ENCODE measurements around the gene HNRNPUL1. TPM values are rescaled to one million over a fixed set of nuclear protein-coding genes. Genes with fewer than 3 reads are reported as not detected.

The HNRNPUL1 gene
- total RNA-seq, 1 donor from 2014 or later = 161 TPM

DNA sequence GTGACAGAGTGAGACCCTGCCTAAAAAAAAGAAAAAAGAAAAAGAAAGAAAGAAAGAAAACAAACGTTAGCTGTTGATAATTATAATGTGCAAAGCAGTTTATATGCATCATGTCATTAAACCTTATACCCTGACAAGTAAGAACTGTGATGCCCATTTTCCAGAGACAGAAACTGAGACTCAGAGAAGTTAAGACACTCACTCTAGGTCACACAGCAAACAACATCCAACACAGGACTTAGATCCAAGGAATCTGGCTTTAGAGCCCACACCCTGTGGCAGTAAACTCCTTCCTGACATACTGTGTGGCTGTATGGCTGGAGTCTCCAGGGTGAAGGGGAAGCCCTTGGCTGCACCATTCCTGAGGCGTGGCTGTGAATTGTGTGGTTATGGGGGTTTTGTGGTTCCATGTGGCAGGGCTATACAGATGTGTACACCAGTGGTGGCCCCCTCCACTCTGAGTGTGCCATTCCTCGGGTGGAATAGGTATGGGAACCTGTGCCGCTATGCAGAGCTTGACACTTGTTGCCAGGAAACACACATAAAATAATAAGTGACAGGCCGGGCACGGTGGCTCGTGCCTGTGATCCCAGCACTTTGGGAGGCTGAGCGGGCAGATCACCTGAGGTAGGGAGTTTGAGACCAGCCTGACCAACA is 29.5 kb upstream of the HNRNPUL1 start:
- DNase-seq (ENCODE audit: low spot score) = no peak

DNA sequence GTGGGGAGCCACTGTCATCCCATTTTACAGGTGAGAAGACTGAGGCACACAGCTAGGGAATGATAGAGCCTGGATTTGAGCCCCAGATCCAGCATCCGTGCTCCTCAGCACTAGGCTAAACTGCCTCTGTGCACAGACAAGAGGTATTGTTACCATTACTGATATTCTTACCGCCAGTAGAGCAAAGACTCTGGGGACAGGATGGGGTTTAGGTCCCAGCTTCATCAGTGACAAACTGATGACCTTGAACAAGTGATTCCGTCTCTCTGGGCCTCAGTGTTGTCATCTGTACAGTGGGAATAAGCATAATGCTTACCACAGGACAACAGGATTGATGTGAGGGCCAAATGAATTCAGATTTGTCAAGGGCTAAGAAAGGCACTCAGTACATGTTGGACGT is 28.7 kb upstream of the HNRNPUL1 start:
- no peak for DNase-seq (ENCODE audit: low spot score)

DNA sequence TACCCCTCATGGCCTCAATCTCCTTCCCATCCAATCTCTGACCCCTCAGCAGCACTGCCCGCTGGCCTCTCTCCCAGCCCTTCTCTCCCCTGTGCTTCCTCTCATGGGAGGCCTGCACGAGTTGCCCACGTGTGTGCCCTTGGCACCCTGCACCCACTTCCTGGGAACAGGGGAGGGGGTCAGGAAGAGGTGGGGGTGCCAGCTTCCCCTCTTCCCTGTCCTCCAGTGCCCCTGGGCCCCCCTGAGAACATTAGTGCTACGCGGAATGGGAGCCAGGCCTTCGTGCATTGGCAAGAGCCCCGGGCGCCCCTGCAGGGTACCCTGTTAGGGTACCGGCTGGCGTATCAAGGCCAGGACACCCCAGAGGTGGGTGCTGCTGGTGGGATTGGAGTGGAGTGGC is 25.9 kb upstream of the HNRNPUL1 start:
- DNase-seq (ENCODE audit: low spot score) = no peak

DNA sequence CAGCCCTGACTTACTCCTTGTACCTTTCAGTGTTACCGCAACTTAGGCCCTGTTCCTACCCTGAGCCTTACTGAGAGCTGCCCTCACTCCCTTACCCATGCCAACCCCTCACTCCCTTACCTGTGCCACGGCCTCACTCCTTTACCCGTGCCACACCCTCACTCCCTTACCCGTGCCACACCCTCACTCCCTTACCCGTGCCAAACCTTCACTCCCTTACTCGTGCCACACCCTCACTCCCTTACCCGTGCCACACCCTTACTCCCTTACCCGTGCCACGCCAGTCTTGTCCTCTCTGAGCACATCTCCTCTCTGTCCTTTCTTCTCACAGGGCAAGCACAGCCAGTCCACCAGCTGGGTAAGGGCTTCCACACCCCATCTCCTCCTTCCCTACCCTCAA is 24.8 kb upstream of the HNRNPUL1 start:
- no peak for DNase-seq (ENCODE audit: low spot score)

DNA sequence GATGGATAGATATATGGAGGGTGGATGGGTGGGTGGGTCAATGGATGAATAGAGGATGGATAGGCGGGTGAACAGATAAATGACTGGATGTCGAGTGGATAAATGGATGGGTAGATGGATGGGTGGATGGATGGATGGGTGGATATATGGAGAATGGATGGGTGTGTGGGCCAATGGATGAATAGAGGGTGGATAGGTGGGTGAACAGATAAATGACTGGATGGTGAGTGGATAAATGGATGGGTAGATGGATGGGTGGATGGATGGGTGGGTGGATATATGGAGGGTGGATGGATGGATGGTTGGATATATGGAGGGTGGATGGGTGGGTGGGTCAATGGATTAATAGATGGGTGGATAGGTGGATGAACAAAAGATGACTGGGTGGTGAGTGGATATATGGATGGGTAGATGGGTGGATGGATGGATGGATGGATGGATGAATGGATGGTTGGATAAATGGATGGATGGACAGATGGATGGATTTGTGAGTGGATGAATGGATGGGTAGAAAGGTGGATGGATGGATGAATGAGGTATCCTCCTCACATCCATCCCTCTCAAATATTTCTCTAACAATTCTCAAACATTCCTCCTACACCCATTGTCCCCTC is 24.1 kb upstream of the HNRNPUL1 start:
- DNase-seq (ENCODE audit: low spot score) = no peak

DNA sequence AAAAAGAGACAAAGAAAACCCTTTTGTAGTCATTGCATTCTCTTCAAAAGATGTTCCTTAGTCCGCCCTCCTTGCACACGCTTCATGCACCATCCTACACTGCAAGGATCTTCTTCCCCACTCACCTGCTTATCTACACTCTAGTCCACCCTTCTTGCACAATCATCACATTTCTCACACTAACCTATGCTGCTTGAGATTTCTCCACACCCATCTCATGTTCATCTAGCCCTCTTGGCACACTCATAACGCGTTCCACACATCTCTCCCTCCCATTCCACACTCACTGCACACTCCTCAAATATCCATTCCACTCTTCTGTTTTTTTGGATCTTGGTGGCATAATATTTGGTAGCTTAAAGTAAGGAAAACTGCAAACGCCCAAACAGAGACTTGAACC is 22.3 kb upstream of the HNRNPUL1 start:
- no peak for DNase-seq (ENCODE audit: low spot score)

DNA sequence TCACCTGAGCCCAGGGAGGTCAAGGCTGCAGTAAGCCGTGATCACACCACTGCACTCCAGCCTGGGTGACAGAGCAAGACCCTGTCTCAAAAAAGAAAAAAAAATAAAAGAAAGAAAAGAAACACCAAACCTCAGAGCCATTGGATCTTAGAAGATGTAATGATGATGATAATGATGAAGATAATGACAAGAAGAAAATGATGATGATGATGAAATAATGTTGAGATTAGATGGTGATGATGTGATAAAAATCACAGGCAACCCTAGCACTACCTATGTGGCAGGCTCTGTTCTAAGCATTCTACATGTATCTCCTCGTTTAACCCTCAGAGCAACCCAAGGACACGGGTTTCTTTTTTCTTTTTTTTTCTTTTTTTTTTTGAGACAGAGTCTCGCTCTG is 20.1 kb upstream of the HNRNPUL1 start:
- no peak for DNase-seq (ENCODE audit: low spot score)

DNA sequence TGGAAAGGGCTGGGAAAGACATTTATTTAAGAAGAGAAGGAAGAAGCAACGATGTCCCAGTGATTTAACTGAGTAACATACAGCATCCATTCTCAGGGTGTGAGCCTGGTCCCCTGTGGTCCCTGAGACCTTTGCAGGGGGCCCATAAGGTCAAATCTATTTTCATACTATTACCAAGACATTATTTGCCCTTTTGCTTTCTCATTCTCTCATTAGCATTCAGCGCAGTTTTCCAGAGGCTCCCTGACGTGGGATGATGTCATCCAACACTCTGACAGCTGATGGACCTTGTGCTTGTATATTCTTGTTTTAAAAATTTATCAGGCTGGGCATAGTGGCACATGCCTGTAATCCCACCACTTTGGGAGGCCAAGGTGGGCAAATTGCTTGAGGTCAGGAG is 18.3 kb upstream of the HNRNPUL1 start:
- no peak for DNase-seq (ENCODE audit: low spot score)

DNA sequence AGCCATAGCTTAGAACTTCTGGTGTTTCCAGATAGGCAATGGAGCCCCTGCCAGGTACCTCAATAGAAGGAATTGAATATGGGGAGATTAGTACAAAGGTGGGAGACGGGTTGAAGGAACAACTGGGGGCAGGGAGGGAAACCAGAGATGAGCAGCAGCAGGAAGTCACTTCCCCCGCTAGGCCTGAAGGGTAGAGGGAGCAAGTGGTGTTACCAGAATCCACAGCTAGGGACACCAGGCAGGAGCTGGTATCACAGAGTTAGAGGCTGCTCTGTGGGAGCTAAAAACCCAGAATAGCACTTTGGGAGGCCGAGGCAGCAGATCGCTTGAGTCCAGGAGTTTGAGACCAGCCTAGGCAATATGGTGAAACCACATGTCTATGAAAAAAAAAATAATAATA is 15.3 kb upstream of the HNRNPUL1 start:
- DNase-seq (ENCODE audit: low spot score) = no peak

DNA sequence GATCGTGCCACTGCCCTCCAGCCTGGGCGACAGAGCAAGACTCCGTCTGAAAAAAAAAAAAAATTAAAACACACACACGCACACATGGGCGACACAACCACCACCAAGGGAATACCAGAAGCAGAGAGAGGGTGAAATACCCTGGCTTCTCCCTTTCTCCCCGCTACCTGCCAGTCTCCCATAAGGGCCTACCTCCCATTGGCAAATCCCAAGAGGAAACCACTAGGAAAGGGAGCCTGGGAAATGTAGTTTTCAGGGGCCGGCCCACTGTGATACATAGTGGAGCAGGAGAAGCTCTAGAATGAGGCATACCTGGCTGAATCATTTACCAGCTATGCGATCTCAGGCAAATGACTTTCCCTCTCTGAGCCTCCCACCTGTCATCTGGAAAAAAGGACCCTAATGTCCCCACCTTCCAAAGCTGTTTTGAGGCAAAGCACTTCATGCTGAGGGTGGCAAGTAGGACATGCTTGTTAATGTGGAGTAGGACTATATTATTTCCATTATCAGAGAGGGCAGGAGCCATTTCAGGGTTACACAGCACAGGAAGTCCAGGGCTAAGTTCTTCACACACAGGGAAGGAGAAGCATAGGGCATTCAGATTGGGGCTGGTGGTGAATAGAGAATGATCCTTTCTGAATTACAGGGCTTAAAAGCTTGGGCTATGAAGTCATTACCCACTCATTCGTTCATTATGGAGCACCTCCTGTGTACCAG is 14.3 kb upstream of the HNRNPUL1 start:
- DNase-seq (ENCODE audit: low spot score) = no peak

DNA sequence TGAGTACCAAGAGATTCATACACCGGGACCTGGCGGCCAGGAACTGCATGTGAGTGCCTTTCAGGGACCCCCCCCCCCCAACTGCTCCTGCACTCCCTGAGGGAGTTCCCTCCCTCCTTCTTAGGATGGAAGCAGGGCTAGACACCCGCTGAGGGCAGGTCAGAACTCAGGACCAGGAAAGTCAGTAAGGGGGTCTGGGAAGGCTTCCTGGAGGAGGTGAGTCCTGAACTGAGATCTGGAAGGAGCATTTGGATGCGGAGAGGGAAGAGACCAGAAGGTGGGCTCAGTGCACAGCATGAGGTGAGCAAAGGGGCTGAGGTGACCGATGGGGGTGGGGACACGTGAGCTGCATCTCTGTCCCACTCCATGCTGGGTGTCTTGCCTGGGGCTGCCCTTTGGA is 10.5 kb upstream of the HNRNPUL1 start:
- no peak for DNase-seq (ENCODE audit: low spot score)

DNA sequence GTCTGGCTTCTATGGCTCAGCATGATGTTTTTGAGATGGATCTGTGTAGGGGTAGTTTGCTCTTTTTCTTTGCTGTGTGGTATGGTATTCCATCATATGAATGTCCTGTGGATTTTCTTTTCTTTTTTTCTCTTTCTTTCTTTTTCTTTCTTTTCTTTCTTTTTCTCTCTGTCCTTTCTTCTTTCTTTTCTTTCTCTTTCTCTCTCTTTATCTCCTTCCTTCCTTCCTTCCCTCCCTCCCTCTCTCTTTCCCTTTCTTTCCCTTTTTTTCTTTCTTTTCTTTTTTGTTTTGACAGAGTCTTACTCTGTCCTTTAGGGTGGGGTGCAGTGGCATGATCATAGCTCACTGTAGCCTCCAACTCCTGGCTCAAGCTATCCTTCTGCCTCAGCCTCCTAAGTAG is 9.0 kb upstream of the HNRNPUL1 start:
- DNase-seq (ENCODE audit: low spot score) = no peak

DNA sequence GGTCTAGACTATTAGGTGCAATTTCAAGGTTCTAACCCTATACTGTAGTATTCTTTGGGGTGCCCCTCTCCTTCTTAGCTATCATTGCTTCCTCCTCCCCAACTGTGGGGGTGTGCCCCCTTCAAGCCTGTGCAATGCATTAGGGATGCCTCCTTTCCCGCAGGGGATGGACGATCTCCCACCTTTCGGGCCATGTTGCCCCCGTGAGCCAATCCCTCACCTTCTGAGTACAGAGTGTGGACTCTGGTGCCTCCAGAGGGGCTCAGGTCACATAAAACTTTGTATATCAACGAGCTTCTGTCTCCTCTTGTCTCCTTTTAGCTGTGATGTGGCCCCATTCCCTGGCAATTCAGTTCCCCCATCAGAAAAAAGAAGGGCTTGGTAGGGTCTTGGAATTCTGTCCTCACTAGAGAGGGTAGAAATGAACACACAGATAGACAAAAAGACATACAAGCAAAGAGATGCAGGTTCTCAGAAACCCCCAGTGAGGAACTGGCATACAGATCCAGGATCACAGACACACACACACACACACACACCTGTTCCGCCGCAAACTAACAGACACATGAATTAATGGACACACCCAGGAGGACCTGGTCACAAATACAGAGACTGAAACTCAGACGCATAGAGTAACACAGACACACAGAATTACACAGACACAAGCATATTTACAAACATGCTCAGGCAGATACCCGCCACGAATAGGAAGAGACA is 2.5 kb upstream of the HNRNPUL1 start:
- DNase-seq (ENCODE audit: low spot score) = no peak

DNA sequence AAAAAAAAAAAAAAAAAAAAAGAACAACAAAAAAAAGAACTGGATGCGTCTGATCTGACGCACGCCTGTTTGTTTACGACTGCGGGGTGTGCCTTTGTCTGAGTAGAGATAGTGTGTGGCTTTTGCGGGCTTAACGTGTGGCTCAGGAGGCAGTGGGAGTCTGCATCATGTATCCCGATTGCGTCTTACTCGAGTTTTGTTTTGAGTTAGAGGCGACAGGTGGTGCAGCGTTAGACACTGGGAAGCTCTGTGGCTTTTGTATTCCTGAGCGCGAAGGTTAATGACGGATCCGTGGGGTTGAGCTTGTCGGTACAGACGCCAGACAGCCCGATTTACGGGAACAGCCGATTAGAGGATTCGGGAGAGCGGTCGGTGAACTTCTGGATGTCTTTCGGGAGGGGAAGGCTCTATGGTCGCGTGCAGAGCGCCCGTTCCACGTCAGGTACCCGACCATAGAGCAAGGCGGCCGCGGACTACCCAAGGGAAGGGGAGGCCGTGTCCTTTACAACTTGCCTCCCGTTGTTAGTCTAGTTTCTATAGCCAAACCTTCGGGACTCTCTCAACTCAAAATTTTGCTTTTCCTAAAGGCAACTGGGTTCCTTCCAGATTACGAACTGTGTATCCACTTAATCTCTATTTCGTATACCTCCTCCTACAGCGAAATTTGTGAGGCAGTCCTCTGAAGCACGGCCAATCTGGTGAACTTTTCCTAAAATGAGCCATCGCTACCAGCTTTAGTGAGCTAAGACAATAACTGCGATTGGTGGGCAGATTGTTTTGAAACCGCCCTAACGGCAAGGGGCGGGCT is 926 bp upstream of the HNRNPUL1 start:
- DNase-seq (ENCODE audit: low spot score) = peak; percentile 82

DNA sequence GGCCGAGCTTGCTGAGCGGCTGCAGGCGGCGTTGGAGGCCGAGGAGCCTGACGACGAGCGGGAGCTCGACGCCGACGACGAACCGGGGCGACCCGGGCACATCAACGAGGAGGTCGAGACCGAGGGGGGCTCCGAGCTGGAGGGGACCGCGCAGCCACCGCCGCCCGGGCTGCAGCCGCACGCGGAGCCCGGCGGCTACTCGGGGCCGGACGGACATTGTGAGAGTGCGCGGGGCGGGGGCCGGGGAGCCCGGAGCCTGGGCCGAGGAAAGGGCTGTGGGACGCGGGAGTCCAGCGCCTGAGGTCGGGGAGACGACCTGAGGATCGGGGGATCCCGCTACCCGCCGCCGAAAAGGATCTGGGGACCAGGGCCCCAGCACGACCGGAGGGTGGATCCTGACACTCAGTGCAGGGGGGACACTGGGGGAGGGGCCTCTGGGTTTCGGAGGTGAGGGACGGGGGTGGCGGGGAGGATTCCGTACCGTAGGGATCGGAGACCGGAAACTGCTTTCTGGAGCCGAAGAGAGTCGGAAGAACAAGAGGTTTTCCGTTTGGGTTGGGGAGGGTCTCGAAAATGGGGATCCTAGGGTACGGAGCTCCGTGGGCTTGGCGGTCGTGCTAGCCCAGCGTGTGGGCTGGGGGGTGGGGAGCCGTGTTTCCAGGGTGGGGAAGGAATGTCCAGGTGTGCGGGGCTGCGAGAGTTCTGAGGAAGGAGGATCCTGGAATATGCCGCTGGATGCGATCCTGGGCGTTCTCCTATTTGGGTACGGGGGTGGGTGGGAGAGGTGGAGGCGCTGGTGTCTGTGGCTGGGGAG is 616 bp downstream of the HNRNPUL1 start:
- DNase-seq (ENCODE audit: low spot score) = peak; percentile 19

DNA sequence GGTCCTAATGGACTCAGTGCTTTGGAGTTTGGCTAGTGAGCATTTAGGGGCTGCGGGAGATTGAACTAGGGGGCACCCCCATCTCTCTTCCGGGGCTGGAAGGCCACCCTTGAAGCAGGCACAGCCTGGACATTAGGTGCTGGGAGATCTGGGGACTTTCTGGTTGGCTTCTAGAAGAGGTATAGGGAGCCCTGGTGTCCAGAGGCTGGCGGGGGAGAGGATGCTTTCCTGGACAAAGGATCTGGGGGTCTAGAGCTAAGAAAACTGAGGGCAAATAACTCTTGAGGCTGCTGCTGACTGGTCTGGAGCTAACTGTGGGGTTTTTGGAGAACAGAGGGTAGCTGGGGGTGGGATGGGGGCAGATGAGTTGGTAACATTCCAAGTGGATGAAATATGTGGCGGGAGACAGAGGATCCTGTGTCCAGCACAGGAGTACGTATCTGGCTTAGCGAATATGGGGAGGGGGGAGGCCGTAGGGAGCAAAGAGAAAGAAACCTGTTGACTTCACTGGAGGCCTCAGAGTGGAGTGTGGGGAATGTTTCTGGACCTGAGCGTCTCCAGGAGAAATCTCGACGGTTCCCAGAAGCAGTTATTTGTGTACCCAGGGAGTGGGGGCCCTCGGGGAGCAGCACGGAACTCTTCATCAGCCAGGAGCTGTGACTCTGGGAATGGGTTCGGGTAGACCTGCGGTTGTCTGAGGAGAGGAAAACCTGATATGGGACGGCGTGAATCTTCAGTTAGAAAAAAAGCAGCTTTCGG is 1.4 kb downstream of the HNRNPUL1 start:
- no peak for DNase-seq (ENCODE audit: low spot score)

DNA sequence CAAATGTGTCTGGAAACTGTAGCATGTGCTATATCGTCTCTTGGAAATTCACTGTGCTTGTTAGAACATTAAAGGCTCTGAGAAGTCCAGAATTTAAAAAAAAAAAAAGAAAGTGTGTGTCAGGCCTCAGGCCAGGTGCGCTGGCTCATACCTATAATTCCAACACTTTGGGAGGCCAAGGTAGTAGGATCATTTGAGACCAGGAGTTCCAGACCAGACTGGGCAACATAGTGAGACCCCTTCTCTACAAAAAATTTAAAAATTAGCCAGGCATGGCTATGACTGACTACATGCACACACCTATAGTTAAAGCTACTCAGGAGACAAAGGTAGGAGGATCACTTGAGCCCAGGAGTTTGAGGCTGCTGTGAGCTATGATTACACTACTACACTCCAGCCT is 4.9 kb downstream of the HNRNPUL1 start:
- DNase-seq (ENCODE audit: low spot score) = no peak

DNA sequence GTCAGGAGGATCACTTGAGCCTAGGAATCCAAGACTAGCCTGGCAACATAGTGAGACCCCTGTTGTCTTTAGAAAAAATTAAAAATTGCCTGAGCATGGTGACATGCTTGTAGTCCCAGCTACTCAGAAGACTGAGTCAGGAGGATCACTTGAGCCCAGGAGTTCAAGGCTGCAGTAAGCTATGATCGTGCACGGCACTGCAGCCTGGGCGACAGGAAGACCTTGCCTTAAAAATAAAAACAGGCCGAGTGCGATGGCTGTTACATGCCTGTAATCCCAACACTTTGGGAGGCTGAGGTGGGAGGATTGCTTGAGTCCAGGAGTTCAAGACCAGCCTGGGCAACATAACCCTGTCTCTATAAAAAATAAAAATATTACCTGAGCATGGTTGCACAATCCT is 5.4 kb downstream of the HNRNPUL1 start:
- no peak for DNase-seq (ENCODE audit: low spot score)

DNA sequence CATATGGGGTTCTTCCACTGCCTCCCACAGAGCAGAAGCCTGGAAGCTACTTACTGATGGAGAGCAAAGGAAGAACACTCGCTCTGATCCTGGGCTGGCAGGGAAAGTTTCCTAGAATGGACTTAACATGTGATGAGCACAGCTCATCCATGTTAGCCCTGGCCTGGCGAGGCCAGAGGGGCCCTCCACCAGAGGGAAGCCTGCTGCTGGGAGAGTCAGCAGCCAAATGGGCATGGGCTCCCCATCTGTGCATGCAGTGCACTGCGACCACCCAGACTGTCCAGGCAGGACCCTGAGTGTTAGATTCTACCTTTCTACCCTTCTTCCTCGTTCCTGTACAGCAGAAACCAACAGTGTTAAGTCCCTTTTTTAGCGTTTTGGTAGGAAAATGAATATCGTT is 8.9 kb downstream of the HNRNPUL1 start:
- DNase-seq (ENCODE audit: low spot score) = no peak

DNA sequence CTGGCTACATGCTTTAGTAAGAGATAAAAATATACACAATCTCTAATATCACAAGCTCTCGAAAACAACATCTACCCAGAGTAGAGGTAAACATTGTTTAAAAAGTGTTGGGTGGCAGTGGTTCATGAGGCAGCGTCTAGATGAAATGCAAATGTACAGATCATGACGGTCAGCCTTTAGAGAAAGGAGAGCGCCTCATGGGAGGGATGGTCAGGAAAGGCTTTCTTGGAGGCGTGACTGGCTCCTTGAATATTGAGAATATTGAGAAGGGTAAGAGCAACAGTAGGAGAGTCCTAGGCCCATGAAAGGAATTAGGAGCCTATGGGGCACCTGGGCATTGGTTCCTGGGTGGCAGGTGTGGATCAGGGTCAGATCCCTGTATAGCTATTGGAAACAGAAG is 10.6 kb downstream of the HNRNPUL1 start:
- no peak for DNase-seq (ENCODE audit: low spot score)

All from mucosa of gallbladder (tissue), 1 donor.